GM20431 (cell line): ENCODE data around the gene KCNJ10.

Source experiments
- in situ Hi-C: fragments of 300-500 bp; cut with MseI, MboI; formaldehyde crosslinking; loops from one replicate; pipeline ENCODE4 v1.15.0; 2020; ENCODE audit warnings: low sequenced_read_pairs; ENCODE audit not compliant: unreplicated experiment

The KCNJ10 gene

DNA sequence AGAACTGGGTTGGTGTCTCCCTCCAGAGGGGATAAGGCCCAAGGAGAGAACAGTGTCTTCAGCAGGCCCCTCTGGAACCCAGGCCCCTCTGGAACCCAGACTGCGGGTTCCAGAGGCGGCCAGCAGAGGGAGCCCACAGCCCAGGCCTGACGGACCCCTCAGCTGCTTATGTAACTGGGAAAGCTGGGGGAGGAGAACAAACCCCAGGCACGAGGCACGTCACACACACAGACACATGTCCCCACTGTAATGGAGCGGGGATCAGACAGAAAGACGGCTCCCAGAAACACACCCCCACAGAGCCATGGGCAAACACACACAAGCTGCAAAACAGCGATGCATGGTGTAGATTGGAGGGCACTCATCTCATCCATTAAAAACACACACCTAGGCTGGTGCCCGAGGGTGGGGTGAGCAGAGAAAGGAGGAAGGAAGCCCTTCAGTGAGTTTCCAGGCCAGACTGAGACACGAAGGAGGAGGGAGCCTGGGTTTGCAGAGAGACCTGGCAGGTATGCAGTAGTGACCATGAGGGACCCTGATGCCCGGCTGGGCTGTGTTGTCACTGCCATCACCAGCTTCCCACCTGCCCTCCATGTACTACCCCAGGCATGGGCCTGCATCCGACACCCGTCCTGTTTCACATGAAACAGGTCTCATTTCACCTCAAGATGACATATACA is 31.2 kb upstream of the KCNJ10 start:
- in situ Hi-C loops = no loop called here

- in situ Hi-C loops = no loop called here
Measured at GRCh38 chr1:160099716-160100375, 29.9 kb upstream of the KCNJ10 start.

DNA sequence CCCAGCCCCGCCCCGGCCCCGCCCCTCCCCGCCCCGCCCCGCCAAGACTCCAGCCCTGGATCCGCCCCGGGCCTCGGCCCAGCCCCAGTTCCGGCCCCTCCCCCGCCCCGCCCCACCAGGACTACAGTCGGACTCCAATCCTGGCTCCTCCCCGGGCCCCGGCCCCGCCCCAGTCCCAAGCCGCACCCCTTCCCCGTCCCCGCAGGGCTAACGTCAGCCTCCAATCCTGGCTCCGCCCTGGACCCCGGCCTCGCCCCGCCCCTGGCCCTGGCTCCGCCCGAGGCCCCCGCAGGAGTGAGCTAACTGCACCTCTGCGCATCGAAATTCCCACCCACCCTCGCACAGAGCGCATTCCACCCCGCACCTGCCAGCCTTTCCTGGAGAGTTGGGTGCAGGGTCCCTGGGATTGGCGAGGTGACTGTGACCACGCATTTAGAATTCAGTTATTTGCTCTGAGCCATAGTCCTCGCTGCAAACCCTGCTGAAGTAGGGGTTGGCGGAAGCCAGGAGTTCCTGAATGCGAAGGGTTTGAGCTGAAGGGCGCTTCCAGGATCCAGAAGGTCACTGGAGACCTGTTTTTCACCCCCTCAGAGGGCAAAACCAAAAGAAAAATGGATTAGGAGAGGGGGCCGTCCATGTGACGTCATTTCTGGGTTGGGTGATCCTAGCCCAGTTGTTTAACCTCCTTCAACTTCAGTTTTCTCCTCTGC is 29.0 kb upstream of the KCNJ10 start:
- in situ Hi-C loops = no loop called here

DNA sequence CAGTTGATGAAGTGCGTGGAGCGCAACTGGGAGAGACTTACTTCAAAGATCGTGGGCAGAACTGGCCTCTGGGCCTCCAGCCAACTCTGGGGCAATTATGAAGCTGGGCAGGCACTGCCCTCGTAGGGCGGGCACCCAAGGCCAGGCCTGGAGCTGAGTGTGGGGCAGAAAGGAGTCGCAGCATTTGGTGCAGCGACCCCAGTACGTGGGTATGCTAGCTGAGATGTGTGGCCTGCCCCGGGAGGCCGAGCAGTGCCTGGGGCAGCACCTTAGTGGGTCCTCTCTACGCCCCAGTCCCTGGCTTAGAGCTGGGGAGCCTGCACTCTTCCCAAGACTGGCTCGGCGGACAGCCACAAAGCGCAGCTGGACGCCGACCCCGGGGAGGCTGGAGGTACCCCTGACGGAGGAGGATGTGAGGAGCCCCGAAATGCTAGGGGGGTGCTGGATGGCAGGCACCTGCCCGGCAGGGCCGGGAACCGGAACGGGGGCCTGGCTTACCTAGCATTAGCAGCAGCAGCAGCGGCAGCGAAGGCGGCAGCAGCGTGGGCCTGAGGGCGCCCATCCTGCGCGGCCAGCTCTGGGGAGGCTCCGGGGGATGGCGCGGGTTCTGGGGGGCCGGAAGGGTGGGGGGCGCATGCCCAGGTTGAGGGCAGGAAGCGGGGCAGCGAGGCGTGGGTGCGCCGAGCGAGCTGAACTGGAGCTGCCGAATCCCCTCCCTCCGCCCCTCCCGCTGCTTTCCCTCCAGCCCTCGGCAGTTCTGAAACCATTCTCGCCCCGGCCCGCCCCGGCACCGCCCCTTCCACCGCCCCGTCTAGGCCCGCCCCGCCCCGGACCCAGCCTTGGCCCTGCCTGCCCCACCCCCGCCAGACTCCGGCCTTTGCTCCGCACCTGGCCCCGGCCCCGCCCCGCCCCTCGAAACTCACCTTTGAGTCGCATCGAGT is 28.2 kb upstream of the KCNJ10 start, which contains the start of gene IGSF8:
Gene IGSF8, minus strand, starts transcription at position 709 of the 941 bp plus-strand sequence. Its CDS starts 147 bp downstream, at position 562.
- in situ Hi-C loops = no loop called here

GRCh38 chr1:160097151-160097910 is 27.4 kb upstream of the KCNJ10 start:
- in situ Hi-C loops = no loop called here

DNA sequence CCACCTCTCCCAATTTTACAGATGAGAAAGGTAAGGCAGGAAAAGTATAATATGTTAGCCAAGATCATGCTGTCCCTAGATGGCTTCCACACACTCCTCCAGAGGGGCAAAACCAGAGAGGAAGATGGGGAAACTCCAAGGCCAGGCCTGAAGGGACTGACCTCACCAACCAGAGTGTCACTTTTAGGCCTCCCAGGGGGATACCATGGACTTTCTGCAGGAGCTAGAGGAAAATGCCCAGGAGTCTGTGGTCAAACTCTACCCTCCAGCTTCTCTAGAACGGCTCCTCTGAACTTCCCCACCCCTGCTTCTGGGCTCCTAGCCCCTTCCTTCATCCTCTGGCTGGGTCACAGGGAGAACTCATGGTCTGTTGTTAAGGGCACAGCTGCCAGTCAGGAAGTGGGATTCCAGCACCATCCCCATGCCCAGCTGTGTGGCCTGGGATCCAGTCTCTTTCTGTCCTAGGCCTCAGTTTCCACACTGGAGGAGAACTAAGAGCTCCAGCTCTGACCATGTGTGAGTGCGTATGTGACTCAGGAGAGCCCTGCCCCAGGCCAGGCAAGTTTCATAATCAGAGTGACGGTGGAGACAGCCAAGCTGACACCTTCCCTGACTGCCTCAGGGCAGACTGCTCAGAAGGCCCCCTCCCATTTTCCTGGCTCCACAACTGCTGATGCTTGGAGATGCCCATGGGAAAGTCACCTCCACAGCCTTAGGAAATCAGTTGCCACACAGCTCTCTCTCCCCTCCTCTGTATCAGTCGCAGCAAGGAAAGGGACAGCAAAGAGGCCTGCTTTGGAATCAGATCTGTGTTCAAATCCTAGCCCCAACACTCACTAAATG is 26.5 kb upstream of the KCNJ10 start:
- in situ Hi-C loops = no loop called here

GRCh38 chr1:160095382-160096105 is 25.6 kb upstream of the KCNJ10 start:
- in situ Hi-C loops = no loop called here

GRCh38 chr1:160094806-160095205 is 24.8 kb upstream of the KCNJ10 start:
- in situ Hi-C loops = no loop called here

DNA sequence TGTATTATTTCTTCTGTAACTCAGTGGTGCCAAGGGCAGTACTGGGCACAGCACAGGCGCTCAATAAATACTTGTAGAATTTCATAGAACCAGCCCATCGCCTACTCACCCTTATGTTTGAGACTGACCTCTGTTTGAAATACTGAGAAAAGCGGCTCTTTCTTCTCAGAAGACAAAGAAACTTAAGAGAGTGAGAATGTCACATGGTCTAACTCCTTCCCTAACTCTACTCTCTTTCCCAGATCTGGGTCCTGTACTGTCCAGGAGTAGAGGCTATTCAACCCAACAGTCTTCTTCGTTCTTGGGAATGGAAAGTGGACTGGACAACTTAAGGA is 24.3 kb upstream of the KCNJ10 start:
- in situ Hi-C loops = no loop called here

DNA sequence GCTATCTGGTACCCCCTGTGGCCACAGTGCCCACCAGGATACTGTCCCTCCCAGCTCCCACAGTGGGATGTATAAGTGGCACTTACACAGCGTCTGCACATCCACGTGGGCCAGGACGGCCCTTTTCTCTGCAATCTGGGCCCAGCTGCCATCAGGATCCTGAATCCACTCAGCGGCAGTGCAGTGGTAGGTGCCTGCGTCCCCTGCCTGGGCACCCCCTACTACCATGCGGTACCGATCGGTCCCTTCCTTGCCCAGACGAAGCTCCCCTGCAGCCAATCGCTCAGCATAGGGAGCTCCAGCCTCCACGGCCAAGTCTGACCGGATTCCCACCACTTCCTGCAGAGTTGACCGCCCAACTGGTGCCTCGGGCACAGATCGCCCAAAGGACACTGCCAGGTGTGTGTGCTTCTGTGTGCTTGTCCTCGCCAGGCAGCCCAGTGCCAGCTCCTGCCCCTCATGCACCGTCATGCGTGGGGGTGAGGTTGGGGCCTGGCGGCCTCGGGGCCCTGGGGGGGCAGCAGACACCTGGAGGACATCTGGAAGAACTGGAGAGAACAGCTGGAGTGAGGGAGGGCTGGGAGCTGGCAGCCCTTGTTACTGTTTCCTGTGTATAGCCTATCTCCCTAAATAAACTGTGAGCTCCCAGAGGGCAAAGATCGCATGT is 23.8 kb upstream of the KCNJ10 start:
- in situ Hi-C loops = no loop called here

DNA sequence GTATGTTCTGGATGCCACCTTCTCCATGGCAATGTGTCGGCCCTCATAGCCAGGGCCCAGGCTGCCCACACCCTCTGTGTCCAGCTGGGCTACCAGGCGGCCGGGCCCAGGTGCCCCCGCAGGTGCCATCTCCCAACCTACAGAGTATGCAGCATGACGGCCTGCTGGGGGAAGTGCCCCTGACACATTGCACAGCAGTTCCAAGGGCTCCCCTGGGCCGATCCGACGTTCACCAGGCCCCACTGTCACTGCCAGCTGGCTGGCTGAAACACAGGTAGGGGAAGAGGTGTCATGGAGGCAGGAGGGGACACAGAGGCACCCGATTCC is 23.1 kb upstream of the KCNJ10 start:
- in situ Hi-C loops = no loop called here

GRCh38 chr1:160092366-160093068 is 22.6 kb upstream of the KCNJ10 start:
- in situ Hi-C loops = no loop called here

DNA sequence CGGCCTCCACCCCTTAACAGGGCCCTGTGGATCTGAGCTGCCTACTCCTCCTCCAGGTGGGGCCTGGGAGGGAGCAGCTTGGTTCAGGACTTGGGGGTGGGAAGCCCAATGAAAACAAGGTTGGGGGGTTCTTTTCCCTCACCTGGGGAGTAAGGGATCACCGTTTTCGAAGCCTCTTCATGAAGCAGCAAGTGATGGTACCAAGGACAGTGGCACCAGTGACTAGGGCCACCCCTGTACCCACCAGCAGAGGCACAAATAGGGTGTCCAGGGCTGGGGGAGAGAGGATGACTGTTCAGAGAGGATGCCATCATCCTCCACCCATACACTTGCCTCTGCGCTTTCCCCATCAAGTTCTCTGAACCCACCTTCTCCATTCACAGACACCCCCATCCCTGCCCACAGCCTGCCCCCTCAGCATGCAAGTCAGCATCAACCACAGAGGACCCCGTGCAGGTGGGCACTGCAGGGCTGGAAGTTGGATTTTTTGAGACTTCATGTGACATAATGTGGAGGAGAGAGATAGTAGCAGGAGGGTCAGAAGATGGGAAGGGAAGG is 21.8 kb upstream of the KCNJ10 start:
- in situ Hi-C loops = no loop called here

- in situ Hi-C loops = no loop called here
Measured at GRCh38 chr1:160090760-160091159, 20.8 kb upstream of the KCNJ10 start.

- in situ Hi-C loops = no loop called here
Measured at GRCh38 chr1:160089883-160090282, 19.9 kb upstream of the KCNJ10 start.

GRCh38 chr1:160087118-160087662 is 17.2 kb upstream of the KCNJ10 start:
- in situ Hi-C loops = no loop called here
